A549 treated with Hydrocortisone at 1 μM for 4 hours (cell line): ENCODE results near the gene RPTOR. TPM values are rescaled to one million over a fixed set of nuclear protein-coding genes. Genes with fewer than 3 reads are reported as not detected.

Experiments
- total RNA-seq: library from RNA; stranded (reverse); fragments of 200-300 nt; extraction: Qiagen RNA extraction; gene quantifications from 5 replicates; pipeline ENCODE4 v1.2.3, GENCODE V29; 2022

The RPTOR gene
- total RNA-seq: 28.1 to 32.8 TPM (median 31.5 TPM) in 5 replicates

GRCh38 chr17:80544655-80545498 lies at the start of gene RPTOR:
Gene RPTOR, plus strand, starts transcription at chr17:80544838. Its CDS starts 792 bp downstream, at chr17:80545630.

GRCh38 chr17:80991645-80992076 lies 447.0 kb downstream of the RPTOR start, which contains the start of gene CHMP6:
Gene CHMP6, plus strand, starts transcription at chr17:80991841. Its CDS starts 78 bp downstream, at chr17:80991919.

Other genes with a start within 250 kb of the RPTOR start
- gene ENDOV, start 129.7 kb upstream of the RPTOR start, total RNA-seq: 41.8 to 56.4 TPM (median 50.2 TPM) in 5 replicates
- 111 to 210 TPM (median 172 TPM) in 5 replicates for gene NPTX1, start 68.2 kb upstream of the RPTOR start, total RNA-seq